GM03348 (cell line): ENCODE results near the gene INO80.
A peak's percentile ranks its signal among the peaks of the same experiment; 100 is the strongest.

Experiments used
- DNase-seq: peaks from one replicate; pipeline ENCODE4 v3.0.0; 2012; ENCODE audit warnings: low spot score

INO80 gene

GRCh38 chr15:40948706-40949473 is 167.2 kb downstream of the INO80 start:
- DNase-seq: no peak

GRCh38 chr15:40944510-40945296 is 171.4 kb downstream of the INO80 start:
- no peak for DNase-seq

GRCh38 chr15:40943764-40944365 is 172.2 kb downstream of the INO80 start:
- DNase-seq: no peak

GRCh38 chr15:40942878-40943277 is 173.2 kb downstream of the INO80 start:
- no peak for DNase-seq

GRCh38 chr15:40942337-40942854 is 173.7 kb downstream of the INO80 start:
- no peak for DNase-seq

GRCh38 chr15:40941528-40942336 is 174.3 kb downstream of the INO80 start:
- DNase-seq: peak; percentile 96

- DNase-seq: no peak
These were observed 175.0 kb downstream of the INO80 start for GRCh38 chr15:40941068-40941527.

GRCh38 chr15:40940296-40940801 is 175.7 kb downstream of the INO80 start:
- no peak for DNase-seq

GRCh38 chr15:40938536-40938870 is 177.6 kb downstream of the INO80 start:
- no peak for DNase-seq

GRCh38 chr15:40937762-40938535 is 178.1 kb downstream of the INO80 start:
- DNase-seq: no peak

GRCh38 chr15:40936709-40937666 is 179.1 kb downstream of the INO80 start:
- DNase-seq: no peak

GRCh38 chr15:40936234-40936708 is 179.8 kb downstream of the INO80 start:
- no peak for DNase-seq

GRCh38 chr15:40934457-40934856 is 181.6 kb downstream of the INO80 start:
- DNase-seq: no peak

GRCh38 chr15:40933517-40933902 is 182.6 kb downstream of the INO80 start:
- no peak for DNase-seq

GRCh38 chr15:40932649-40933516 is 183.2 kb downstream of the INO80 start:
- DNase-seq: no peak

- no peak for DNase-seq
These were observed 183.9 kb downstream of the INO80 start for GRCh38 chr15:40932156-40932555.

GRCh38 chr15:40931300-40932142 is 184.6 kb downstream of the INO80 start:
- DNase-seq: no peak
